Cardiac septum (tissue), 1 donor: ENCODE data around the gene CEACAM7. TPM values are rescaled to one million over a fixed set of nuclear protein-coding genes. Genes with fewer than 3 reads are reported as not detected.
"Not testable (repeated sequence)": the region's sequence is repeated elsewhere in the genome, so short reads cannot be mapped to it uniquely, and the experiment has no call there.

Source experiments
- DNase-seq: peaks from one replicate; pipeline ENCODE4 v3.0.0-alpha.2; 2020; ENCODE audit warnings: low spot score
- intact Hi-C: fragments of 100-400 bp; cut with DNase I; formaldehyde crosslinking; loops from one replicate; pipeline ENCODE4 v1.14.0; 2022
- long read RNA-seq: library from polyadenylated mRNA; unstranded; transcript quantifications from one replicate; pipeline ENCODE4 v2.0.0, GENCODE V29; 2021
- total RNA-seq: library from RNA; stranded (reverse); fragmentation: NEBNext Ultra II Directional; extraction: Animal tissue kit (Norgen Biotek cat#: 25700); gene quantifications from one replicate; pipeline ENCODE4 v1.2.1, GENCODE V29; 2021
- donor health status: DM: no; HTN: no; CAD: no.

The CEACAM7 gene
- total RNA-seq = not detected
- long read RNA-seq = 0 reads

- intact Hi-C loops = no loop called here
- no peak for DNase-seq
Observed at GRCh38 chr19:41688098-41688497, at the start of gene CEACAM7. TSS of gene CEACAM7 (minus strand) at chr19:41688270. CDS start at chr19:41688165, 105 bp downstream.

DNA sequence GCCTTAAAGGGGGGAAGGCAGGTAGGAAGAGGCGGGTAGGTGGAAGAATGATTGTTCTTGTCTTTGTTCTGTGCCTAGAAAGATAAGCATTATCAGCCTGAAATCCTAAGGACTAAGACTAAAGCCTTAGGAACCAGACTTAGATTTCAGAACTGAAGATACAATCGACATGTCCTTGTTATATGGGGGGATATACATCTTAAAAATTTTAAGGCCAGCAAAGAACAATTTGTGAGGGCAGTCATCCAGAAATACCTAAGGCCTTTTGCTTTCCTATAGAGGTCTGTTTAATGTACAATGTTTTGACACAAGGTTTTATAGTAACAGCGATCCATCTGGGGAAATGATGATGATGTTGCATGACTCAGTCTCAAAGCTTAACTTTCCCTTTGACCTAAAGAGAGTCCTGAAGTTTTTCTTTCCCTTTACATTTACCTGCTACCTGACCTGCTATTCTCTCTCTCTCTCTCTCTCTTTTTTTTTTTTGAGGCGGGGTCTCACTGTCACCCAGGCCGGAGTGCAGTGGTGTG, 47.1 kb upstream of the CEACAM7 start:
- DNase-seq = no peak
- intact Hi-C loops = no loop called here

DNA sequence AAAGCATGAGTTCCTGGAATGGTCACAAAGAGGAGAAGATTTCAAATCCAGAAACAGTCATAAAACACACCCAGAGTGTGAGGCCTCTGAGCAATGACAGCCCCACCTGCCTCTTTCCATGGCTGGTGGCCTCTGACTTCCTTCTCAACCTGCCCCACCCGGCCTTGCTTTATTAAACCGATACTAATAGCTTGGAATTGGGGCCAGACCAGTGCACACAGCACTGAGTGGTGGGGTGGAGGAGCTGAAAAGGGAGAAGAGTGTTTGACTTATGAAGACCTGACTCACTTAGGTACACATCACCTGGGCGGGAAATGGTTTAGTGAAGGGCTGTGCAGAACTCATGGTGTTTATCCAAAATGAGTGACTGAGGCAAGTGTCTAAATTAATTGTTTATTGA, 46.5 kb upstream of the CEACAM7 start:
- no peak for DNase-seq
- intact Hi-C loops = no loop called here

DNA sequence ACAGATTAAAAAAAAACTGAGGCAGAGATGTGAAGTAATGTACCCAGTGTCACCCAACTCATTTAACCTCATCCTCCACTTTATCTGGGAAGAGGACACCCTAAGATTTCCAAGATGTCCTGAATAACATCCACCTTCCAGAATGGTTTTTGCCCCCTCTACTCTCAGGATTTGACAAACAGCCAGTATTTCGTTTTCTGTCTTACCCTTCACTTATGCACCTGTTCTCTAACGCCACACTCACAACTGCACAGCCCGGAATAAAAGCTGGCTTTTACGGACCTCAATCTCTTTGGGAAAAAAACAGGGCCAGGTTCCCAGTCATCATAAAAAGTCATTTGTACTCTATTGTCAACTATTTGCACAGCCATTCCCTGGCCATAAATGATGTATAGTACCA, 46.1 kb upstream of the CEACAM7 start:
- DNase-seq = no peak
- intact Hi-C loops = no loop called here

DNA sequence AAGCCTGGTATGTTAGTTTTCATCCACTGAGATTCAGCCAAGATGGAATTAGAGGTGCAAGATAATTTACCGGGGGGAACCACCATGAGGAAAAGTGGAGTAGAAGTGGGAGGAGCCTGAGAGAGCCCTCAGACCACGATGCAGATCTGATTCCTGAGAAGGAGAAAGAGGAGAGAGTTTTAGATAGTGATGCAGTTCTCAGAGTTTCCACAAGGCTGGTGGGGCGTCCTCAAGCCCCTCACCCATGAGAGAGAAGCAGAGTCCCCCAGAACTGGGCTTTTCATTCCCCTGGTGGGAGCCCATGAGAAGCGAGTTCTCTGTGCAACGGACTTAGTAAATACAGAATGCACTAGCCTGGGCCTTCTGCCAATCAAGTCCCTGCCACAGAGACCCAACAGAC, 38.4 kb upstream of the CEACAM7 start:
- DNase-seq = no peak
- intact Hi-C loops = no loop called here

- DNase-seq = no peak
- intact Hi-C loops = no loop called here
Observed at GRCh38 chr19:41720103-41720502, 32.0 kb upstream of the CEACAM7 start.

DNA sequence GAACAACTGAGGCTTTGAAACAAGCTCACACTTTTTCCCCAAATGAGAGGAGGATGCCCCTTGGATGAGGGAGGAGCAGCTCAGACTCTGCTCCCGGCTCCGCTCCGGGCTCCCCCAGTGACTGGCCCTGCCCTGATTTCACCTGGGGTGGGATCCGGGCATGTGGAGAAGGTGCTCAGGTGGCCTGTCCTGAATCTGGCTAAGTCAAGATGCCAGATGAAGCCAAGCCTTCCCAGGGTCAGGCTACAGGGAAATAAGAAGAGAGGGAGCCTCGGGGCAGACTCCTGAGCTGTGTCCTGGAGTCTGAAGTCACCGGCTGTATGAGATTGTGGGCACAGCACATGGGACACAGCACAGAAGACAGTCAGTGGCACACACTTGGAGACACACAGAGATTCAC, 30.7 kb upstream of the CEACAM7 start:
- no peak for DNase-seq
- intact Hi-C loops = no loop called here

GRCh38 chr19:41714598-41714997, 26.5 kb upstream of the CEACAM7 start:
- intact Hi-C loops = no loop called here
- DNase-seq = no peak

- DNase-seq = no peak
- intact Hi-C loops = no loop called here
Observed at GRCh38 chr19:41711376-41712261, 23.5 kb upstream of the CEACAM7 start.

DNA sequence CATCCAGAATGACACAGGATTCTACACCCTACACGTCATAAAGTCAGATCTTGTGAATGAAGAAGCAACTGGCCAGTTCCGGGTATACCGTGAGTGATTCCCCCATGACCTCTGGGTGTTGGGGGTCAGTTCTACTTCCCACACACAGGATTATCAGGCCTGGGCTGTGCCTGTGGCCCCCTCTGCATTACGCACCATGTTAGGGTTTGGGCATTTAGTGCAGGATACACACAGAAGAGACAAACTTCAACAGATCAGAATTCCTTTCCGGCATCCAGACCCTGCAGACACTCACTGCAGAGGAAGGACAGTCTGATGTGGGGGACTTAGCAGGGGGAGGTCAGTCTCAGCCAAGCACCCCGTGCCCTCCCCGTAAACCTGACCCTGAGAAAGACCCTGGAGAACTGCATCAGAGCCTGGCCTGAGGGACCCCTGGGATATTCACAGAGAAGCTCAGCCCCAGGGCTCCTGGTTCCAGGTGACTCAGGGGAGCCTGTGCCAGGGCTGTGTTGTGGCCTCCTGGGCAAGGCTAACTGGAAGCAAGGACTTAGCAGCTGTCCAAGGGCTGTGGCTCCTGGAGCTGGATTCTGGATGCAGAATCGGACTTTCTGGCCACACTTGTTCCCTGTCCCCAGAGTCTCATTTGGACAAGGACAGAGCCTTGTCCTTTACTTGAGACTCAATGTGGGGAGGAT, 22.0 kb upstream of the CEACAM7 start:
- intact Hi-C loops = no loop called here
- no peak for DNase-seq

GRCh38 chr19:41709516-41709915, 21.4 kb upstream of the CEACAM7 start:
- intact Hi-C loops, DNase-seq: not testable (repeated sequence)

DNA sequence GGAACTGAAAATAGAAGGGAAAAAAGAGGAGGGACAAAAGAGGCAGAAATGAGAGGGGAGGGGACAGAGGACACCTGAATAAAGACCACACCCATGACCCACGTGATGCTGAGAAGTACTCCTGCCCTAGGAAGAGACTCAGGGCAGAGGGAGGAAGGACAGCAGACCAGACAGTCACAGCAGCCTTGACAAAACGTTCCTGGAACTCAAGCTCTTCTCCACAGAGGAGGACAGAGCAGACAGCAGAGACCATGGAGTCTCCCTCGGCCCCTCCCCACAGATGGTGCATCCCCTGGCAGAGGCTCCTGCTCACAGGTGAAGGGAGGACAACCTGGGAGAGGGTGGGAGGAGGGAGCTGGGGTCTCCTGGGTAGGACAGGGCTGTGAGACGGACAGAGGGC, 20.4 kb upstream of the CEACAM7 start, which contains the start of gene CEACAM5:
TSS of gene CEACAM5 (plus strand) at position 146 of the 400 bp plus-strand sequence. CDS start at position 252, 106 bp downstream.
- intact Hi-C loops = no loop called here
- no peak for DNase-seq

DNA sequence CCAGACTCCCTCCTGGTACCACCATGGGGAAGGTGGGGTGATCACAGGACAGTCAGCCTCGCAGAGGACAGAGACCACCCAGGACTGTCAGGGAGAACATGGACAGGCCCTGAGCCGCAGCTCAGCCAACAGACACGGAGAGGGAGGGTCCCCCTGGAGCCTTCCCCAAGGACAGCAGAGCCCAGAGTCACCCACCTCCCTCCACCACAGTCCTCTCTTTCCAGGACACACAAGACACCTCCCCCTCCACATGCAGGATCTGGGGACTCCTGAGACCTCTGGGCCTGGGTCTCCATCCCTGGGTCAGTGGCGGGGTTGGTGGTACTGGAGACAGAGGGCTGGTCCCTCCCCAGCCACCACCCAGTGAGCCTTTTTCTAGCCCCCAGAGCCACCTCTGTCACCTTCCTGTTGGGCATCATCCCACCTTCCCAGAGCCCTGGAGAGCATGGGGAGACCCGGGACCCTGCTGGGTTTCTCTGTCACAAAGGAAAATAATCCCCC, 19.9 kb upstream of the CEACAM7 start:
- DNase-seq = no peak
- intact Hi-C loops = no loop called here

- intact Hi-C loops = no loop called here
- DNase-seq = no peak
Observed at GRCh38 chr19:41707502-41707812, 19.4 kb upstream of the CEACAM7 start.

GRCh38 chr19:41706741-41707501, 18.9 kb upstream of the CEACAM7 start:
- intact Hi-C loops = no loop called here
- DNase-seq = peak; percentile 84

DNA sequence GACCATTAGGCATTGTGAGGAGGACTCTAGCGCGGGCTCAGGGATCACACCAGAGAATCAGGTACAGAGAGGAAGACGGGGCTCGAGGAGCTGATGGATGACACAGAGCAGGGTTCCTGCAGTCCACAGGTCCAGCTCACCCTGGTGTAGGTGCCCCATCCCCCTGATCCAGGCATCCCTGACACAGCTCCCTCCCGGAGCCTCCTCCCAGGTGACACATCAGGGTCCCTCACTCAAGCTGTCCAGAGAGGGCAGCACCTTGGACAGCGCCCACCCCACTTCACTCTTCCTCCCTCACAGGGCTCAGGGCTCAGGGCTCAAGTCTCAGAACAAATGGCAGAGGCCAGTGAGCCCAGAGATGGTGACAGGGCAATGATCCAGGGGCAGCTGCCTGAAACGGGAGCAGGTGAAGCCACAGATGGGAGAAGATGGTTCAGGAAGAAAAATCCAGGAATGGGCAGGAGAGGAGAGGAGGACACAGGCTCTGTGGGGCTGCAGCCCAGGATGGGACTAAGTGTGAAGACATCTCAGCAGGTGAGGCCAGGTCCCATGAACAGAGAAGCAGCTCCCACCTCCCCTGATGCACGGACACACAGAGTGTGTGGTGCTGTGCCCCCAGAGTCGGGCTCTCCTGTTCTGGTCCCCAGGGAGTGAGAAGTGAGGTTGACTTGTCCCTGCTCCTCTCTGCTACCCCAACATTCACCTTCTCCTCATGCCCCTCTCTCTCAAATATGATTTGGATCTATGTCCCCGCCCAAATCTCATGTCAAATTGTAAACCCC, 17.5 kb upstream of the CEACAM7 start:
- intact Hi-C loops = no loop called here

DNA sequence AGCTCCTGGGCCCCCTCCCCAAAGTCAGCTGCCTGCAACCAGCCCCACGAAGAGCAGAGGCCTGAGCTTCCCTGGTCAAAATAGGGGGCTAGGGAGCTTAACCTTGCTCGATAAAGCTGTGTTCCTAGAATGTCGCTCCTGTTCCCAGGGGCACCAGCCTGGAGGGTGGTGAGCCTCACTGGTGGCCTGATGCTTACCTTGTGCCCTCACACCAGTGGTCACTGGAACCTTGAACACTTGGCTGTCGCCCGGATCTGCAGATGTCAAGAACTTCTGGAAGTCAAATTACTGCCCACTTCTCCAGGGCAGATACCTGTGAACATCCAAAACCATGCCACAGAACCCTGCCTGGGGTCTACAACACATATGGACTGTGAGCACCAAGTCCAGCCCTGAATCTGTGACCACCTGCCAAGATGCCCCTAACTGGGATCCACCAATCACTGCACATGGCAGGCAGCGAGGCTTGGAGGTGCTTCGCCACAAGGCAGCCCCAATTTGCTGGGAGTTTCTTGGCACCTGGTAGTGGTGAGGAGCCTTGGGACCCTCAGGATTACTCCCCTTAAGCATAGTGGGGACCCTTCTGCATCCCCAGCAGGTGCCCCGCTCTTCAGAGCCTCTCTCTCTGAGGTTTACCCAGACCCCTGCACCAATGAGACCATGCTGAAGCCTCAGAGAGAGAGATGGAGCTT, 15.7 kb upstream of the CEACAM7 start:
- no peak for DNase-seq
- intact Hi-C loops = no loop called here

More for the DNA sequence above, 17.5 kb upstream of the CEACAM7 start:
- DNase-seq = no peak

DNA sequence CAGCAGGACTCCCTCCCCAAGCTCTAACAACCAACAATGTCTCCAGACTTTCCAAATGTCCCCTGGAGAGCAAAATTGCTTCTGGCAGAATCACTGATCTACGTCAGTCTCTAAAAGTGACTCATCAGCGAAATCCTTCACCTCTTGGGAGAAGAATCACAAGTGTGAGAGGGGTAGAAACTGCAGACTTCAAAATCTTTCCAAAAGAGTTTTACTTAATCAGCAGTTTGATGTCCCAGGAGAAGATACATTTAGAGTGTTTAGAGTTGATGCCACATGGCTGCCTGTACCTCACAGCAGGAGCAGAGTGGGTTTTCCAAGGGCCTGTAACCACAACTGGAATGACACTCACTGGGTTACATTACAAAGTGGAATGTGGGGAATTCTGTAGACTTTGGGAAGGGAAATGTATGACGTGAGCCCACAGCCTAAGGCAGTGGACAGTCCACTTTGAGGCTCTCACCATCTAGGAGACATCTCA, 14.1 kb upstream of the CEACAM7 start:
- intact Hi-C loops = no loop called here
- DNase-seq = no peak
